Left colon (tissue), 2 donors: Measurements from ENCODE around the gene FGGY. TPM values are rescaled to one million over a fixed set of nuclear protein-coding genes. Genes with fewer than 3 reads are reported as not detected.

ENCODE experiments used
- ATAC-seq: fragments of 200-7000 bp; cut with Tn5 transposase; one replicate; pipeline ENCODE4 v1.9.1; 2020; ENCODE audit warnings: mild to moderate bottlenecking, moderate library complexity
- DNase-seq, 2 donors: peaks; one replicate each; pipeline ENCODE4 v3.0.0-alpha.2; 2020
- intact Hi-C, 2 donors: fragments of 100-400 bp; cut with DNase I in 1 of 2; cut with micrococcal nuclease in 1 of 2; formaldehyde crosslinking; loops; one replicate each; pipeline versions ENCODE4 v1.11.2 to v1.14.0; 2022; cut with DNase I, micrococcal nuclease
- total RNA-seq, 2 donors: library from RNA; stranded (reverse); fragmentation: NEBNext Ultra II Directional; extraction: Animal tissue kit (Norgen Biotek cat#: 25700); gene quantifications; one replicate each; pipeline ENCODE4 v1.2.1, GENCODE V29; 2021
- donor health status: DM: no; HTN: no; CAD: no.
- donor health status: DM: yes; HTN: yes; CAD: no.

The FGGY gene
- total RNA-seq, 2 donors from 2014 or later = 17.3 to 24.1 TPM

- no peak for ATAC-seq
- intact Hi-C loops = loop anchor here in 1 of 2 donors (10.0 kb wide), 1 partner anchor 385 kb away; no protein-coding TSS in a partner anchor
- DNase-seq = no peak
These were observed 12.5 kb downstream of the FGGY start for GRCh38 chr1:59309392-59309791.

- intact Hi-C loops = loop anchor here in 1 of 2 donors (10.0 kb wide), 1 partner anchor 385 kb away; no protein-coding TSS in a partner anchor
- DNase-seq (no peak), ATAC-seq (no peak)
These were observed 13.1 kb downstream of the FGGY start for GRCh38 chr1:59309795-59310548.

- intact Hi-C loops = no loop called here
- ATAC-seq = no peak
- no peak for DNase-seq
These were observed 13.8 kb downstream of the FGGY start for GRCh38 chr1:59310549-59311250.

- ATAC-seq = peak; percentile 54
These were observed 18.1 kb downstream of the FGGY start for GRCh38 chr1:59314776-59315528.

GRCh38 chr1:59315529-59316463 is 18.9 kb downstream of the FGGY start:
- ATAC-seq = peak; percentile 75
- DNase-seq = no peak
- intact Hi-C loops = no loop called here

More at GRCh38 chr1:59314776-59315528, 18.1 kb downstream of the FGGY start:
- intact Hi-C loops = no loop called here
- DNase-seq = no peak

- intact Hi-C loops = no loop called here
- ATAC-seq = no peak
- no peak for DNase-seq
These were observed 19.7 kb downstream of the FGGY start for GRCh38 chr1:59316497-59317128.

- no peak for DNase-seq
- ATAC-seq = no peak
- intact Hi-C loops = no loop called here
These were observed 20.4 kb downstream of the FGGY start for GRCh38 chr1:59317343-59317742.

- ATAC-seq = no peak
These were observed 20.9 kb downstream of the FGGY start for GRCh38 chr1:59317780-59318179.

GRCh38 chr1:59318271-59318860 is 21.5 kb downstream of the FGGY start:
- intact Hi-C loops = no loop called here
- no peak for DNase-seq
- no peak for ATAC-seq

More at GRCh38 chr1:59317780-59318179, 20.9 kb downstream of the FGGY start:
- intact Hi-C loops = no loop called here
- no peak for DNase-seq

GRCh38 chr1:59322394-59322793 is 25.5 kb downstream of the FGGY start:
- DNase-seq (no peak), ATAC-seq (no peak)
- intact Hi-C loops = no loop called here

- DNase-seq (no peak), ATAC-seq (no peak)
- intact Hi-C loops = no loop called here
These were observed 25.9 kb downstream of the FGGY start for GRCh38 chr1:59322814-59323213.

GRCh38 chr1:59323879-59324278 is 27.0 kb downstream of the FGGY start:
- intact Hi-C loops = no loop called here
- DNase-seq (no peak), ATAC-seq (peak; percentile 27)

- no peak for DNase-seq
- ATAC-seq = no peak
- intact Hi-C loops = no loop called here
These were observed 31.5 kb downstream of the FGGY start for GRCh38 chr1:59328353-59328752.

- intact Hi-C loops = no loop called here
- no peak for ATAC-seq
- DNase-seq = no peak
These were observed 32.6 kb downstream of the FGGY start for GRCh38 chr1:59329412-59330053.

- ATAC-seq (no peak), DNase-seq (no peak)
- intact Hi-C loops = no loop called here
These were observed 35.1 kb downstream of the FGGY start for GRCh38 chr1:59331686-59332620.

- ATAC-seq (no peak), DNase-seq (no peak)
- intact Hi-C loops = no loop called here
These were observed 36.1 kb downstream of the FGGY start for GRCh38 chr1:59332983-59333382.
